ENCODE data around the gene FKBP1A. TPM values are rescaled to one million over a fixed set of nuclear protein-coding genes. Genes with fewer than 3 reads are reported as not detected.
A peak's percentile ranks its signal among the peaks of the same experiment; 100 is the strongest.

FKBP1A gene
- total and polyA plus RNA-seq, 10 of the 15 experiments (the other 5 are each of a cell fraction or from before 2014, with no cell fraction given): 103 to 687 (median 254) TPM

GRCh38 chr20:1325173-1326030 is 67.5 kb downstream of the FKBP1A start (continued):
- TF ChIP-seq SRF (IDR thresholded peaks at IDR 0.05; ENCODE audit: low read depth in 2 of 2, low read length in 2 of 2): no peak
- peak; percentile 100 for TF ChIP-seq BMI1 (IDR thresholded peaks at IDR 0.05; ENCODE audit: borderline replicate concordance)
- TF ChIP-seq SREBF1 (IDR thresholded peaks at IDR 0.05; ENCODE audit: low read length): no peak
- TF ChIP-seq E2F8 (IDR thresholded peaks at IDR 0.05; ENCODE audit: low read depth, partially characterized antibody): no peak
- no peak for TF ChIP-seq TCF7 (IDR thresholded peaks at IDR 0.05; ENCODE audit: borderline replicate concordance)
- TF ChIP-seq YBX1 (IDR thresholded peaks at IDR 0.05): no peak
- TF ChIP-seq ATF2 (IDR thresholded peaks at IDR 0.05; ENCODE audit: low read length): no peak
- no peak for TF ChIP-seq E2F4 (IDR thresholded peaks at IDR 0.05; ENCODE audit: low read depth, low read length)
- peak; percentile 87 for TF ChIP-seq KLF5 (IDR thresholded peaks at IDR 0.05; ENCODE audit: partially characterized antibody)
- no peak for TF ChIP-seq BCL11A (IDR thresholded peaks at IDR 0.05; ENCODE audit: low read depth, low read length)
- peak; percentile 77 for TF ChIP-seq NRF1 (conservative IDR thresholded peaks at IDR 0.05; ENCODE audit: low read depth, low read length)
- TF ChIP-seq CREM (IDR thresholded peaks at IDR 0.05; ENCODE audit: low read depth): peak; percentile 92
- TF ChIP-seq ZNF687 (IDR thresholded peaks at IDR 0.05): peak; percentile 58; the same call in 1 of the 2 replicates
- TF ChIP-seq NFXL1 (IDR thresholded peaks at IDR 0.05; ENCODE audit: borderline replicate concordance): no peak
- TF ChIP-seq ZNF207 (IDR thresholded peaks at IDR 0.05; ENCODE audit: borderline replicate concordance): peak; percentile 88
- no peak for TF ChIP-seq SPI1 (IDR thresholded peaks at IDR 0.05; ENCODE audit: borderline replicate concordance, insufficient read depth, low read depth, low read length)
- TF ChIP-seq SMC3 (IDR thresholded peaks at IDR 0.05; ENCODE audit: borderline replicate concordance, low read length): no peak
- TF ChIP-seq ELK1 (IDR thresholded peaks at IDR 0.05; ENCODE audit: low read depth, low read length): peak; percentile 89
- 0 out of 2 replicates have a peak, but pooled peaks have one; percentile 36 for TF ChIP-seq ASH2L (IDR thresholded peaks at IDR 0.05; ENCODE audit: borderline replicate concordance, low read depth)

All from GM12878 (cell line).